Measurements from ENCODE around the gene CDH10.

The CDH10 gene

GRCh38 chr5:24644761-24645160 lies at the start of gene CDH10:
TSS of gene CDH10 (minus strand) at chr5:24644978. CDS start at chr5:24593490, 51,488 bp downstream.
- no peak for DNase-seq (ENCODE audit: low read depth in 2 of 2)

GRCh38 chr5:24693609-24694008 lies 48.8 kb upstream of the CDH10 start:
- DNase-seq (ENCODE audit: low read depth in 2 of 2): no peak

- DNase-seq (ENCODE audit: low read depth in 2 of 2): no peak
Measured at GRCh38 chr5:24691074-24691473, 46.3 kb upstream of the CDH10 start.

GRCh38 chr5:24681106-24681505 lies 36.3 kb upstream of the CDH10 start:
- DNase-seq (ENCODE audit: low read depth in 2 of 2): no peak

DNA sequence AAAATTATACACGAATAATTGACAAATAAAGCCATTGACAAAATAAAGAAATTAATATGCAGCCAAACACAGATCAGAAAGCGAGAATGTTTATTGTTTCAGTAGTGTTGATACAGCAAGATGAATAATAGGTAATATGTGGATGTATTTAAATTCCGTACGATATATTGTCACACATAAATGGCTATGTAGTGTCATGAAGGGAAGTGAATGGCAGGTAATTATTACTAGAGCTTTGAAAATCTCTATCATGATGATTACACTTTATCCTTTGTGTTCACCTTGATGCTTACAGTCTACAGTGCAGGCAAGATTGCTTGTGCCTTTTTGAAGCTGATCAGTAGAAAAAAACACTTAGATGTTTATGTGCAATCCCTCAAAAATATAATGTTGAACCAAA lies 23.3 kb upstream of the CDH10 start:
- no peak for DNase-seq (ENCODE audit: low read depth in 2 of 2)

- no peak for DNase-seq (ENCODE audit: low read depth in 2 of 2)
Measured at GRCh38 chr5:24649531-24649930, 4.8 kb upstream of the CDH10 start.

DNA sequence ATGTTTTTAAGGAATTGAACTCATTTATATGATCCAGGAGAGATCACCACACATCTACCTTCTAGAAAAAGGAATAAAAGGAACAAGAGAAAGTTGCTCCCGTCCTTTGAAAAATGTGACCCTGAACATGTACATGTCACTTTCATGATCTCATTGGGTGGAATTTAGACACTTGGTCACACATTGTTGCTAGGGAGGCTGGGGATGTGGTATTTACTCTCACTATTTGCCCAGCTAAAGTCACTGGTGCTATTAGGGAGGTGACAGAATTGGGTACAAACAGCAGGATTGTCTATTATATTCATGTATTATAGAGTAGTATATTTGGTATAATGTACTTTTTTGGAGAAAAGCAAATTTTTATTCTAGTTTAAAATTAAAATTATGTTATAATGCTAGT lies 2.1 kb upstream of the CDH10 start:
- DNase-seq (ENCODE audit: low read depth in 2 of 2): no peak

GRCh38 chr5:24645483-24645882 lies 705 bp upstream of the CDH10 start:
- DNase-seq (ENCODE audit: low read depth in 2 of 2): no peak

- DNase-seq (ENCODE audit: low read depth in 2 of 2): no peak
Measured at GRCh38 chr5:24643880-24644279, 898 bp downstream of the CDH10 start.

GRCh38 chr5:24643156-24643555 lies 1.6 kb downstream of the CDH10 start:
- DNase-seq (ENCODE audit: low read depth in 2 of 2): no peak

- DNase-seq (ENCODE audit: low read depth in 2 of 2): no peak
Measured at GRCh38 chr5:24642022-24642421, 2.8 kb downstream of the CDH10 start.

DNA sequence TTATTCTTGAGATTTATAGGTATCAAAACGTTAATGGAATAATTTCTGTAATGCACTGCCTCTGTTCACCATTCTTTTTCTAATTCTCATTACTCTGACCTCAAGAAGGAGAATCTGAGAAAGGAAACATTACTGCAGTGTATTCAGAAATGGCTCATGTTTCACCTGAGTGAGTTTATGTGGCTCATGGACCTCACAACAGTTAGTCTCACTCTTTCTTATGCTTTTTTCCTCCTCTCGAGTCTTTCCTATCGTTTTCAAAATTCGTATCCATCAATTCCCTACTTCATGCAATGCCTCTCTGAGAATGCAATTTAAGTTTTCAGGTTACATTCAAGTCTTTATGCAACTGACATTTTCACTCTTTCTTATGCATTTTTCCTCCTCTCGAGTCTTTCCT lies 9.6 kb downstream of the CDH10 start:
- DNase-seq (ENCODE audit: low read depth in 2 of 2): no peak

DNA sequence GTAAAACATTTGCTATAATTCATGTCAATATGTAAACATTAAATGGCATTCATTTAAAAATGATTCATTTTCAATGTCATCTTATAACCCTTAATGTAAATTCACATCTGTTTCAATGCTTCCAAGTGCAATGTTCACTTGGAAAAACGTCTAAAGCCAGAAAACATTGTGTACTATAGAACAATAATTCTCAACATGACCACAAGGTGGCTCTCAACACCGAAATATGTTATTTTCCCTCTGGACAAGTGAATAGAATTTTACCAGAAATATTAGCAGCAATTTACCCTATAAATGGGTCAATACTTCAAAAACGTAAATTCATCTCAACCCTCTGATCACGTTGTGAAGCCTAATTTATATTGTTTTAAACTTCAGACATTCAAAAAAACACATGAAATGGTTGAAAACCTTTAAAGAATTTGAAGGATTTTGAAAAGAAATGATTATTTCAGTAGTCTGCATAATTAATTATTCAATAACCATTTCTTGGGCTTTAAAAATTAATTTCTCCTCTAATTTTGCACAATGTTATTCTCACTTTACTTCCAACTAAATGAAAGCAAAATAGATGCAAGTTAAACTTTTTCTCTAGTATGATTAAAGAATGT lies 11.0 kb downstream of the CDH10 start:
- no peak for DNase-seq (ENCODE audit: low read depth in 2 of 2)

- DNase-seq (ENCODE audit: low read depth in 2 of 2): no peak
Measured at GRCh38 chr5:24632353-24632752, 12.4 kb downstream of the CDH10 start.

DNA sequence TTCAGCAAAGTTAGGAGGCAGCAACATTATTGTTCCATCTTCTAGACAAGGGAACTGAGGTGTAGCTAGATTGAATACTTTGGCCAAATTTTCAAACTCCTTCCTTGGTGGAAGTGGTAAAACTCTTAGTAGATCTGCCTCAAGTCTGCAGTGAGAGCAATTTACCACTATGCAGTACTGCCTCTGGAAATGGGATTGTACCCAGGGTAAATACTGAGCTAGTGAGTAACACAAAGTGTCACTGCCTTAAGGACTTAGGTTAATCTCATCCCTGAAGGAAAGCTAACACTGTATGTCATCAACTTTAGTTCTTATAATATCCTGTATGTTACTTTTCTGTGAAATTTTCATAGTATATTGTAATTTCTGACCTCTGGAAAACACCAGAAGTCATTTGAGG lies 13.9 kb downstream of the CDH10 start:
- no peak for DNase-seq (ENCODE audit: low read depth in 2 of 2)

GRCh38 chr5:24629798-24630197 lies 15.0 kb downstream of the CDH10 start:
- no peak for DNase-seq (ENCODE audit: low read depth in 2 of 2)

DNA sequence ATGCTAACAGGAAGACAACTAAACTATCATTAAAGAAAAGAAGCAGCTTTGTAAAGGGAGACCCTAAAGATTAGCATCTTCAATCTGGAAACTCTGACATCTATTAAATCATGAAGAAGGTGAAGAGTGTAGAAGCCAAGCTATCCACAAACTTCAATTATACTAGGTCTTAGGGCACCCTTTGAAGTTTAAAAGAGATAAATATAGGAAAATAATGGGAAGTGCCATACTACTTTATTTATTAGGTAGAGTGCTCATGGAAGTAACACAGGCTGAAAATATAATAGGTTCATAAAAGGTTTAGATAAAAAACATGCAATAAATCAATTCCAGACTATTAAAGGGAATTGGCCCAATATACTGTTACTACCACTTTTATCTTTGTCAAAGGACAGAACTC lies 19.9 kb downstream of the CDH10 start:
- no peak for DNase-seq (ENCODE audit: low read depth in 2 of 2)

- DNase-seq (ENCODE audit: low read depth in 2 of 2): no peak
Measured at GRCh38 chr5:24623624-24624023, 21.2 kb downstream of the CDH10 start.

GRCh38 chr5:24623031-24623430 lies 21.7 kb downstream of the CDH10 start:
- no peak for DNase-seq (ENCODE audit: low read depth in 2 of 2)

DNA sequence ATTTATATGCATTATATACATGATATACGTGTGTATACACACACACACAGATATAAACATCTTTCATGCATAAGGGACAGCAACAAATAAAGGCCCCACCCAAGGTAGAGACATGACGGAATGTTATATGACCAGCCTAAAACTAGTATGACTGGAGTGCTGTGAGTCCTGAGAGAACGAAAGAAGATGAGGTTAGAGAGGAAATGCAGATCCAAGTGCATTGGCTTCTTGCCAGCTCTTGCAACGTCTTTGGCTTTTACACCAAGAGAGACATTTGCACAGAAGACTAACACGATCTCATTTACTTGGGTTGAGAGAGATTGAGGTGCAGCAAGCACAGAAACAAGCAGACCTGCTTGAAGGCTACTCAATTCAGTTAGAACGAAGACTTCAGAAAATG lies 23.0 kb downstream of the CDH10 start:
- DNase-seq (ENCODE audit: low read depth in 2 of 2): no peak

GRCh38 chr5:24616566-24616965 lies 28.2 kb downstream of the CDH10 start:
- no peak for DNase-seq (ENCODE audit: low read depth in 2 of 2)

GRCh38 chr5:24615159-24615558 lies 29.6 kb downstream of the CDH10 start:
- no peak for DNase-seq (ENCODE audit: low read depth in 2 of 2)

DNA sequence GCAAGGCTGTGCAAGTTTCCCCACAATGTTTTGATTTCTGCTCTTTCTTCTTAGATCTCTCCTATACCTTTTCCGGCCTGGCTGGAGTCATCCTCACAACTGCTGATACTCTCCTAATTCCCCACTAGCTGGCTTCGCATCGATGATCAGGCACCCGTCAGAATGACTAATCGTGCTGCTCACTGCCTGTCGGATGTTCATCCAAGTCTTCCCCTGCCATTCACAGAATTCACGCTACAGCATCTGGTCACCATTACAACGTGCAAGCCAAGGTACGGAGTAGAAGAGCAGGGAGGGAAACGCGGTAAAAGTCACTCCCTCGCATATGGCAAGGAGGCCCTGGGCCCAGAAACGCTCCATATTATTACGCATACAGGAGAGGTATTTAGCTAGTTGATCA lies 35.1 kb downstream of the CDH10 start:
- DNase-seq (ENCODE audit: low read depth in 2 of 2): no peak

DNA sequence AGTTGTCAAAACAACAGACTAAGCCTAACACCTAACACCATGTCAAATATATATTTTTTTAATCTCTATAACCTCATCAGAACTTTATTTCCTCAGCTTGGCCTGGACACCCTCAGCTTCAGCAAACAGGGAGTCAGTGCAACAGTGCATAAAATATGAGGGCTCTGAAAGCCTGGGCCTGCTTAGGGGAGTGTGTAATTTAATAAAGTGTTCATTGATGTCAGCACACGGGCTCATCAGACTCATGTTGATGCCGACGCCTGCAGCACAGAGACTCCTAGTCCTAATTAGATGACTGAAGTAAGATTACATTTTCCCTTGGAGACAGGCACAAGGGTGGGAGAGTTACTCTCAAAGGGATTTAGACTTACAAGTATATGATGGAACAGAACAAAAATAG lies 37.8 kb downstream of the CDH10 start:
- DNase-seq (ENCODE audit: low read depth in 2 of 2): no peak
